K562 (cell line): ENCODE data around the gene CALU. TPM values are rescaled to one million over a fixed set of nuclear protein-coding genes. Genes with fewer than 3 reads are reported as not detected.

Experiments used
- CBX5 ChIP-seq: IDR thresholded peaks from 2 replicates; pipeline ENCODE4 v1.6.1; 2014; ENCODE audit warnings: low read depth, borderline replicate concordance
- DMBX1 ChIP-seq: fragments of 250-450 bp; sonication (Bioruptor Pico); IDR thresholded peaks from 2 replicates; pipeline ENCODE4 v1.8.0; 2022; ENCODE audit warnings: inconsistent platforms, mild to moderate bottlenecking, moderate library complexity, borderline replicate concordance
- GABPA ChIP-seq: fragments of 200-800 bp; sonication (Bioruptor generic); conservative IDR thresholded peaks from 2 replicates; pipeline ENCODE4 v1.6.1; 2016; ENCODE audit warnings: low read depth, missing genetic modification characterization, missing compliant biosample characterization
- GTF2E2 ChIP-seq: fragments of 200-800 bp; sonication (Bioruptor generic); IDR thresholded peaks from 2 replicates; pipeline ENCODE4 v1.6.1; 2016; ENCODE audit warnings: missing genetic modification characterization, missing compliant biosample characterization
- MAFK ChIP-seq: IDR thresholded peaks from 2 replicates; pipeline ENCODE4 v1.6.1; 2011; ENCODE audit warnings: low read length, improper control_type of control experiment
- MTA1 ChIP-seq: fragments of 450-650 bp; IDR thresholded peaks from 2 replicates; pipeline ENCODE4 v1.6.1; 2017; ENCODE audit warnings: borderline replicate concordance
- NR1H2 ChIP-seq: sonication (generic); formaldehyde crosslinking; IDR thresholded peaks from 2 replicates; pipeline ENCODE4 v1.4.0; 2020; ENCODE audit warnings: mild to moderate bottlenecking, missing genetic modification reagents
- RHOXF2B ChIP-seq: fragments of 250-450 bp; sonication (Bioruptor Pico); conservative IDR thresholded peaks from 2 replicates; pipeline ENCODE4 v1.5.1; 2021
- SLC30A9 ChIP-seq: fragments of 250-450 bp; sonication (Bioruptor Pico); IDR thresholded peaks from 2 replicates; pipeline ENCODE4 v1.8.0; 2022; ENCODE audit warnings: mild to moderate bottlenecking, moderate library complexity
- STAT5B ChIP-seq: fragments of 250-450 bp; sonication (Bioruptor Pico); IDR thresholded peaks from 2 replicates; pipeline ENCODE4 v1.8.0; 2021; ENCODE audit warnings: mild to moderate bottlenecking, inconsistent platforms
- TCF7 ChIP-seq: sonication (generic); IDR thresholded peaks from 2 replicates; pipeline ENCODE4 v1.6.1; 2016; ENCODE audit warnings: antibody characterized with exemption, borderline replicate concordance
- XRCC4 ChIP-seq: IDR thresholded peaks from one replicate; pipeline ENCODE4 v1.6.1; 2011; ENCODE audit not compliant: insufficient read depth, insufficient read length; ENCODE audit errors: extremely low read depth
- YBX1 ChIP-seq: fragments of 450-650 bp; IDR thresholded peaks from 2 replicates; pipeline ENCODE4 v1.7.1; 2016; ENCODE audit warnings: mild to moderate bottlenecking
- ZBTB17 ChIP-seq: fragments of 450-650 bp; formaldehyde crosslinking; IDR thresholded peaks from 2 replicates; pipeline ENCODE4 v1.4.0; 2020; ENCODE audit warnings: mild to moderate bottlenecking
- ZNF239 ChIP-seq: fragments of 250-450 bp; sonication (Bioruptor Pico); IDR thresholded peaks from 2 replicates; pipeline ENCODE4 v1.4.0; 2020; ENCODE audit warnings: mild to moderate bottlenecking
- ZNF699 ChIP-seq: fragments of 250-450 bp; sonication (Bioruptor Pico); IDR thresholded peaks from 2 replicates; pipeline ENCODE4 v1.8.0; 2021; ENCODE audit warnings: mild to moderate bottlenecking, moderate library complexity; ENCODE audit not compliant: insufficient replicate concordance
- polyA plus RNA-seq, 8 experiments: library from polyadenylated mRNA; depleted of rRNA in 4 of 8; stranded (reverse) in 5 of 8; unstranded in 3 of 8; fragments of >200 nt; fragmentation: Nextera tagmentation in 2 of 8; fragmentation: Illumina TruSeq in 1 of 8; extraction: Ambion mirVana in 2 of 8; extraction: Trizol in 1 of 8; gene quantifications; 2 replicates each; pipeline versions ENCODE4 v1.2.1 to v1.2.3, GENCODE V29; 2011 to 2014; ENCODE audit warnings: inconsistent platforms in 1 of 8, missing spikeins in 1 of 8
- total RNA-seq, 7 experiments: library from RNA; depleted of rRNA in 6 of 7; stranded (reverse); fragments of >200 nt in 6 of 7; fragmentation: Illumina TruSeq in 2 of 7; extraction: Trizol in 2 of 7; gene quantifications; 2 replicates each; pipeline versions ENCODE4 v1.2.1 to v1.2.3, GENCODE V29; 2011 to 2021; ENCODE audit warnings: low replicate concordance in 1 of 7
- TF ChIP-seq, protein P1 (sequence below), 2 experiments: fragments of 450-650 bp; formaldehyde crosslinking in 1 of 2; IDR thresholded peaks; 2 replicates each; pipeline versions ENCODE4 v1.4.0 to v1.6.1; 2014 to 2020; ENCODE audit warnings: mild to moderate bottlenecking in 2 of 2, borderline replicate concordance in 1 of 2, low read depth in 1 of 2

CALU gene
- total and polyA plus RNA-seq, 9 of the 15 experiments (the other 6 are each of a cell fraction or from before 2014, with no cell fraction given), result 166 to 286 (median 215) TPM

- peak; percentile 89; the same call in 1 of the 2 replicates for TF ChIP-seq NR1H2 (CRISPR knock-in tag)
- no peak for TF ChIP-seq ZBTB17 (CRISPR knock-in tag)
- no peak for TF ChIP-seq XRCC4
- TF ChIP-seq YBX1, result no peak
- TF ChIP-seq GTF2E2 (tag), result peak; percentile 93
- TF ChIP-seq ZNF699 (CRISPR knock-in tag), result no peak
- TF ChIP-seq DMBX1, result no peak; the same call in 1 of the 2 replicates
- TF ChIP-seq RHOXF2B, result peak; percentile 50; the same call in 1 of the 2 replicates
- TF ChIP-seq GABPA (tag), result peak; percentile 96
- peak; percentile 75 for TF ChIP-seq TCF7
- TF ChIP-seq SLC30A9 (CRISPR knock-in tag), result no peak
- TF ChIP-seq STAT5B, result no peak
- no peak; the same call in 1 of the 2 replicates for TF ChIP-seq MAFK
- TF ChIP-seq, protein P1, sequence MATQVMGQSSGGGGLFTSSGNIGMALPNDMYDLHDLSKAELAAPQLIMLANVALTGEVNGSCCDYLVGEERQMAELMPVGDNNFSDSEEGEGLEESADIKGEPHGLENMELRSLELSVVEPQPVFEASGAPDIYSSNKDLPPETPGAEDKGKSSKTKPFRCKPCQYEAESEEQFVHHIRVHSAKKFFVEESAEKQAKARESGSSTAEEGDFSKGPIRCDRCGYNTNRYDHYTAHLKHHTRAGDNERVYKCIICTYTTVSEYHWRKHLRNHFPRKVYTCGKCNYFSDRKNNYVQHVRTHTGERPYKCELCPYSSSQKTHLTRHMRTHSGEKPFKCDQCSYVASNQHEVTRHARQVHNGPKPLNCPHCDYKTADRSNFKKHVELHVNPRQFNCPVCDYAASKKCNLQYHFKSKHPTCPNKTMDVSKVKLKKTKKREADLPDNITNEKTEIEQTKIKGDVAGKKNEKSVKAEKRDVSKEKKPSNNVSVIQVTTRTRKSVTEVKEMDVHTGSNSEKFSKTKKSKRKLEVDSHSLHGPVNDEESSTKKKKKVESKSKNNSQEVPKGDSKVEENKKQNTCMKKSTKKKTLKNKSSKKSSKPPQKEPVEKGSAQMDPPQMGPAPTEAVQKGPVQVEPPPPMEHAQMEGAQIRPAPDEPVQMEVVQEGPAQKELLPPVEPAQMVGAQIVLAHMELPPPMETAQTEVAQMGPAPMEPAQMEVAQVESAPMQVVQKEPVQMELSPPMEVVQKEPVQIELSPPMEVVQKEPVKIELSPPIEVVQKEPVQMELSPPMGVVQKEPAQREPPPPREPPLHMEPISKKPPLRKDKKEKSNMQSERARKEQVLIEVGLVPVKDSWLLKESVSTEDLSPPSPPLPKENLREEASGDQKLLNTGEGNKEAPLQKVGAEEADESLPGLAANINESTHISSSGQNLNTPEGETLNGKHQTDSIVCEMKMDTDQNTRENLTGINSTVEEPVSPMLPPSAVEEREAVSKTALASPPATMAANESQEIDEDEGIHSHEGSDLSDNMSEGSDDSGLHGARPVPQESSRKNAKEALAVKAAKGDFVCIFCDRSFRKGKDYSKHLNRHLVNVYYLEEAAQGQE (IDR thresholded peaks at IDR 0.05; ENCODE audit: borderline replicate concordance), result no peak; the same call in 1 of the 2 replicates
- TF ChIP-seq, protein P1 (CRISPR knock-in tag; IDR thresholded peaks at IDR 0.05; ENCODE audit: low read depth), result peak; percentile 66
- TF ChIP-seq CBX5, result peak; percentile 62; the same call in 1 of the 2 replicates
- no peak for TF ChIP-seq ZNF239
- peak; percentile 89 for TF ChIP-seq MTA1
Measured at GRCh38 chr7:128739048-128739962, at the start of gene CALU (continued).
